HepG2 (cell line): ENCODE data around the gene GABRB3.

Experiments
- MYC ChIP-seq: sonication (generic); formaldehyde crosslinking; IDR thresholded peaks from 2 replicates; pipeline ENCODE4 v1.9.0; 2021; ENCODE audit warnings: missing genetic modification reagents, borderline replicate concordance
- SATB2 ChIP-seq: sonication (generic); formaldehyde crosslinking; IDR thresholded peaks from 2 replicates; pipeline ENCODE4 v1.5.0; 2020; ENCODE audit warnings: missing genetic modification reagents
- SIN3A ChIP-seq: IDR thresholded peaks from 2 replicates; pipeline ENCODE4 v1.6.1; 2011; ENCODE audit warnings: low read depth, mild to moderate bottlenecking, control low read depth, low read length, borderline replicate concordance
- SMC3 ChIP-seq: IDR thresholded peaks from 2 replicates; pipeline ENCODE4 v1.6.1; 2011; ENCODE audit warnings: low read length, improper control_type of control experiment
- YY1 ChIP-seq: IDR thresholded peaks from 2 replicates; pipeline ENCODE4 v1.6.1; 2011; ENCODE audit warnings: low read length, low read depth, moderate library complexity, mild to moderate bottlenecking; ENCODE audit not compliant: insufficient read depth, insufficient replicate concordance
- ZC3H4 ChIP-seq: sonication (generic); formaldehyde crosslinking; IDR thresholded peaks from 2 replicates; pipeline ENCODE4 v1.4.0; 2020; ENCODE audit warnings: missing genetic modification reagents, borderline replicate concordance
- ZFX ChIP-seq: sonication (generic); formaldehyde crosslinking; IDR thresholded peaks from 2 replicates; pipeline ENCODE4 v1.4.0; 2020; ENCODE audit warnings: mild to moderate bottlenecking, low read depth, missing genetic modification reagents, moderate library complexity
- ZNF256 ChIP-seq: sonication (generic); formaldehyde crosslinking; conservative IDR thresholded peaks from 2 replicates; pipeline ENCODE4 v1.4.0; 2020; ENCODE audit warnings: missing genetic modification reagents
- ZNF343 ChIP-seq: sonication (generic); formaldehyde crosslinking; IDR thresholded peaks from 2 replicates; pipeline ENCODE4 v1.4.0; 2020; ENCODE audit warnings: mild to moderate bottlenecking, missing genetic modification reagents
- ZNF550 ChIP-seq: sonication (generic); formaldehyde crosslinking; IDR thresholded peaks from 2 replicates; pipeline ENCODE4 v1.4.0; 2020; ENCODE audit warnings: mild to moderate bottlenecking, missing genetic modification reagents, borderline replicate concordance
- TF ChIP-seq, protein P1 (sequence below): sonication (generic); formaldehyde crosslinking; IDR thresholded peaks from 2 replicates; pipeline ENCODE4 v1.5.0; 2020; ENCODE audit warnings: mild to moderate bottlenecking, missing genetic modification reagents, moderate library complexity
- TF ChIP-seq, protein P2 (sequence below): sonication (generic); formaldehyde crosslinking; IDR thresholded peaks from 2 replicates; pipeline ENCODE4 v1.4.0; 2020; ENCODE audit warnings: missing genetic modification reagents, mild to moderate bottlenecking, borderline replicate concordance
- TF ChIP-seq, protein P3 (sequence below): sonication (generic); formaldehyde crosslinking; IDR thresholded peaks from 2 replicates; pipeline ENCODE4 v1.4.0; 2020; ENCODE audit warnings: missing genetic modification reagents

DNA sequence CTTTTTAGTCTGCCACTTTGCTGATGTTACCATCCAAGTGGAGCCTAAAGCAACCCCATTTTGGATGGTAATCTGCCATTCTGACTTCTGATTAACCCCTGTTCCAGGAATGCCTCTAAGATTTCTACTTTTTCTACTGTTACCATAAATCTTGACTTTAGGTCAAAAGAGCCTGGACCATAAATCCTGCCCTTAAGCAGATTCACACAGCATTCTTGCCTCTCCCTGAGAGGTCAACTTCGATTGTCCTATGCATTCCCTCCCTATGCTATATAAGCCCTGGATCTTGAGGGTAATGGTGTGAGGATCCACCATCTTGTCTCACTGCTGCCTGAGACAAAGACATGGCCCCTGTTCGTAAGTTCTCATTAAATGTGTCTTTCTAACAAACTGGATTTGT, 177.3 kb downstream of the GABRB3 start:
- TF ChIP-seq, protein P1, sequence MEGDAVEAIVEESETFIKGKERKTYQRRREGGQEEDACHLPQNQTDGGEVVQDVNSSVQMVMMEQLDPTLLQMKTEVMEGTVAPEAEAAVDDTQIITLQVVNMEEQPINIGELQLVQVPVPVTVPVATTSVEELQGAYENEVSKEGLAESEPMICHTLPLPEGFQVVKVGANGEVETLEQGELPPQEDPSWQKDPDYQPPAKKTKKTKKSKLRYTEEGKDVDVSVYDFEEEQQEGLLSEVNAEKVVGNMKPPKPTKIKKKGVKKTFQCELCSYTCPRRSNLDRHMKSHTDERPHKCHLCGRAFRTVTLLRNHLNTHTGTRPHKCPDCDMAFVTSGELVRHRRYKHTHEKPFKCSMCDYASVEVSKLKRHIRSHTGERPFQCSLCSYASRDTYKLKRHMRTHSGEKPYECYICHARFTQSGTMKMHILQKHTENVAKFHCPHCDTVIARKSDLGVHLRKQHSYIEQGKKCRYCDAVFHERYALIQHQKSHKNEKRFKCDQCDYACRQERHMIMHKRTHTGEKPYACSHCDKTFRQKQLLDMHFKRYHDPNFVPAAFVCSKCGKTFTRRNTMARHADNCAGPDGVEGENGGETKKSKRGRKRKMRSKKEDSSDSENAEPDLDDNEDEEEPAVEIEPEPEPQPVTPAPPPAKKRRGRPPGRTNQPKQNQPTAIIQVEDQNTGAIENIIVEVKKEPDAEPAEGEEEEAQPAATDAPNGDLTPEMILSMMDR (CRISPR knock-in tag), result no peak
- TF ChIP-seq YY1, result no peak
- TF ChIP-seq, protein P2, sequence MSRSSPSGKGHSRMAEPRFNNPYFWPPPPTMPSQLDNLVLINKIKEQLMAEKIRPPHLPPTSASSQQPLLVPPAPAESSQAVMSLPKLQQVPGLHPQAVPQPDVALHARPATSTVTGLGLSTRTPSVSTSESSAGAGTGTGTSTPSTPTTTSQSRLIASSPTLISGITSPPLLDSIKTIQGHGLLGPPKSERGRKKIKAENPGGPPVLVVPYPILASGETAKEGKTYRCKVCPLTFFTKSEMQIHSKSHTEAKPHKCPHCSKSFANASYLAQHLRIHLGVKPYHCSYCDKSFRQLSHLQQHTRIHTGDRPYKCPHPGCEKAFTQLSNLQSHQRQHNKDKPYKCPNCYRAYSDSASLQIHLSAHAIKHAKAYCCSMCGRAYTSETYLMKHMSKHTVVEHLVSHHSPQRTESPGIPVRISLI (CRISPR knock-in tag), result no peak
- TF ChIP-seq ZNF550 (CRISPR knock-in tag), result no peak
- no peak for TF ChIP-seq ZNF343 (CRISPR knock-in tag)
- no peak for TF ChIP-seq SATB2 (CRISPR knock-in tag)
- no peak for TF ChIP-seq SIN3A
- TF ChIP-seq ZC3H4 (CRISPR knock-in tag), result no peak
- TF ChIP-seq MYC (CRISPR knock-in tag), result no peak
- no peak for TF ChIP-seq ZFX (CRISPR knock-in tag)
- TF ChIP-seq, protein P3, sequence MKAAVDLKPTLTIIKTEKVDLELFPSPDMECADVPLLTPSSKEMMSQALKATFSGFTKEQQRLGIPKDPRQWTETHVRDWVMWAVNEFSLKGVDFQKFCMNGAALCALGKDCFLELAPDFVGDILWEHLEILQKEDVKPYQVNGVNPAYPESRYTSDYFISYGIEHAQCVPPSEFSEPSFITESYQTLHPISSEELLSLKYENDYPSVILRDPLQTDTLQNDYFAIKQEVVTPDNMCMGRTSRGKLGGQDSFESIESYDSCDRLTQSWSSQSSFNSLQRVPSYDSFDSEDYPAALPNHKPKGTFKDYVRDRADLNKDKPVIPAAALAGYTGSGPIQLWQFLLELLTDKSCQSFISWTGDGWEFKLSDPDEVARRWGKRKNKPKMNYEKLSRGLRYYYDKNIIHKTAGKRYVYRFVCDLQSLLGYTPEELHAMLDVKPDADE, result no peak
- TF ChIP-seq ZNF256, result no peak
- no peak for TF ChIP-seq SMC3
